OCI-LY3 (cell line): Measurements from ENCODE around the gene ZNG1C.
"Not testable (repeated sequence)": the region's sequence is repeated elsewhere in the genome, so short reads cannot be mapped to it uniquely, and the experiment has no call there.

Source experiments
- CTCF ChIP-seq: fragments of 200-600, 300-600 bp; sonication (generic); IDR thresholded peaks from 2 replicates; pipeline ENCODE4 v1.5.1; 2014; ENCODE audit warnings: antibody characterized with exemption, low read length, low read depth
- EZH2phosphoT487 ChIP-seq: fragments of 200-600 bp; shearing (Covaris generic); IDR thresholded peaks from 2 replicates; pipeline ENCODE4 v1.6.1; 2018; ENCODE audit warnings: antibody characterized with exemption, mixed run types, low read depth

DNA sequence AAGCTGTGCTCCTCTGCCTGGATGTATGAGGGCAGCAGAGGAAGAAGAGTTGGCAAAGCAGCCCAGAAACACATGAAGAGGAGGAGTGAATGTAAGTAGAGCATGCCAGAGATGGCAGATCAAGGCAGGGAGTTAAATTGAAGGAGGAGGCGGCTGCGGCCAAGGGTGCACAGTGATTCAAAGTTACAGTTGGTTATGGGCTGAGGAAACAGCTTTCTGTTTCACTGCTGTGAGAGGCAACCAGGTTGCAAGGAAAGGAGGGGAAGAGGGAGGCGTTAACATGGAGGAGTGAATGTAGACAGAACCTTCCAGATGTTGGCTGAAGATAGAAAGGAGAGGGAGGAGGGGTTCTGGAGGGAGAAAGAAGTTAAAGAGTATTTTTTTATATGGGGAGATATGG, 94.2 kb downstream of the ZNG1C start:
- TF ChIP-seq CTCF, EZH2phosphoT487: not testable (repeated sequence)
